GM12801 (cell line): Measurements from ENCODE around the gene TAS2R60.

Experiments used
- CTCF ChIP-seq: IDR thresholded peaks from one replicate; pipeline ENCODE4 v1.5.1; 2011; ENCODE audit warnings: control low read depth; ENCODE audit not compliant: insufficient read length; ENCODE audit errors: extremely low read depth

The TAS2R60 gene

GRCh38 chr7:143452495-143452894 lies 9.2 kb downstream of the TAS2R60 start:
- no peak for TF ChIP-seq CTCF

GRCh38 chr7:143454091-143454680 lies 10.9 kb downstream of the TAS2R60 start:
- no peak for TF ChIP-seq CTCF

- no peak for TF ChIP-seq CTCF
Measured at GRCh38 chr7:143455491-143455890, 12.2 kb downstream of the TAS2R60 start.

- TF ChIP-seq CTCF: no peak
Measured at GRCh38 chr7:143455942-143456341, 12.7 kb downstream of the TAS2R60 start.

- no peak for TF ChIP-seq CTCF
Measured at GRCh38 chr7:143456992-143457793, 13.9 kb downstream of the TAS2R60 start.

GRCh38 chr7:143458263-143458662 lies 15.0 kb downstream of the TAS2R60 start:
- no peak for TF ChIP-seq CTCF

GRCh38 chr7:143458681-143459080 lies 15.4 kb downstream of the TAS2R60 start:
- TF ChIP-seq CTCF: no peak
